ENCODE data around the gene DEDD. TPM values are rescaled to one million over a fixed set of nuclear protein-coding genes. Genes with fewer than 3 reads are reported as not detected.
A peak's percentile ranks its signal among the peaks of the same experiment; 100 is the strongest.

Gene DEDD
- total and polyA plus RNA-seq, 2 donors = 14.7 to 24.8 TPM

DNA sequence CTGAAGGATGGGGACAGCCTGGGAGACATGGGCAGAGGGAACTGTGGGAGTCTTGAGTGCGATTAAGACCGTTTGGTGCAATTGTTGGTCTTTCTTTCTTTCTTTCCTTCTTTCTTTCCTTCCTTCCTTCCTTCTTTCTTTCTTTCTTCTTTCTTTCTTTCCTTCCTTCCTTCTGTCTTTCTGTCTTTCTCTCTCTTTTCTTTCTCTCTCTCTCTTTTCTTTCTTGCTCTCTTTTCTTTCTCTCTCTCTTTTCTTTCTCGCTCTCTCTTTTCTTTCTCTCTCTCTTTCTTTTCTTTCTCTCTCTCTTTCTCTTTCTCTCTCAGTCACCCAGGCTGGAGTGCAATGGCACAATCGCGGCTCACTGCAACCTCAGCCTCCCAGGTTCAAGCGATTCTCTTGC is 37.2 kb downstream of the DEDD start:
- Histone ChIP-seq H3K4me3 (ENCODE audit: low read length in 2 of 2) (no peak overlapping the region), H3K36me3 (ENCODE audit: control insufficient read depth in 2 of 2, insufficient read depth in 2 of 2, low read length in 1 of 2) (peaks cover 4 to 6% of the 10 kb centered on the region in 2 donors), H3K4me1 (ENCODE audit: control insufficient read depth in 2 of 2, insufficient read depth in 2 of 2, low read length in 2 of 2) (peaks cover 11 to 22% of the 10 kb centered on the region in 2 donors), H3K27ac (ENCODE audit: low read depth in 1 of 2, low read length in 1 of 2) (no peak overlapping the region), H3K9me3 (ENCODE audit: control insufficient read depth in 2 of 2, insufficient read depth in 1 of 2, low read length in 1 of 2) (peaks cover 0 to 5% of the 10 kb centered on the region in 2 donors), H3K27me3 (ENCODE audit: control insufficient read depth in 2 of 2, insufficient read depth in 1 of 2, low read length in 1 of 2) (peaks cover 2 to 14% of the 10 kb centered on the region in 2 donors)
- DNase-seq (ENCODE audit: low read depth in 6 of 9, low spot score in 9 of 9) = no peak
- 96% methylated on average over 6 of the region's 6 CpGs for WGBS

DNA sequence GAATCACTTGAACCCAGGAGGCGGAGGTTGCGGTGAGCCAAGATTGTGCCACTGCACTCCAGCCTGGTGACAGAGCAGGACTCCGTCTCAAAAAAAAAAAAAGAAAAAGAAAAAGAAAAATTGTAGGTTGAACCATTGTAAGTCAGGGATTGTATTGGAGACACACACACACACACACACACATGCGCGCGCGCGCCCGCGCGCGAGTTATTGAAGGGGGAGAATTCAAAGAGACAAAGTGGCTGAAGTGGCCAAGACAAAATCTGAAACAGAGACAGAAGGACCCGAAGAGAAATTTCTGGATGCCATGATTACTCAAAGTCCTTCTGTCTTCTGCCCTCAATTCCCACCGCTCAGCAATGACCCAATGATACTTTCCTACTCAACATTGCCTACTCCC is 38.0 kb downstream of the DEDD start:
- Histone ChIP-seq H3K36me3 (ENCODE audit: control insufficient read depth in 2 of 2, insufficient read depth in 2 of 2, low read length in 1 of 2) (peaks cover 0 to 4% of the 10 kb centered on the region in 2 donors), H3K4me1 (ENCODE audit: control insufficient read depth in 2 of 2, insufficient read depth in 2 of 2, low read length in 2 of 2) (peaks cover 11 to 23% of the 10 kb centered on the region in 2 donors), H3K9me3 (ENCODE audit: control insufficient read depth in 2 of 2, insufficient read depth in 1 of 2, low read length in 1 of 2) (peaks cover 0 to 5% of the 10 kb centered on the region in 2 donors), H3K4me3 (ENCODE audit: low read length in 2 of 2) (no peak overlapping the region), H3K27me3 (ENCODE audit: control insufficient read depth in 2 of 2, insufficient read depth in 1 of 2, low read length in 1 of 2) (peaks cover 2 to 14% of the 10 kb centered on the region in 2 donors), H3K27ac (ENCODE audit: low read depth in 1 of 2, low read length in 1 of 2) (no peak overlapping the region)
- DNase-seq (ENCODE audit: low read depth in 6 of 9, low spot score in 9 of 9) = no peak
- WGBS = 95% methylated on average over 14 of the region's 14 CpGs

DNA sequence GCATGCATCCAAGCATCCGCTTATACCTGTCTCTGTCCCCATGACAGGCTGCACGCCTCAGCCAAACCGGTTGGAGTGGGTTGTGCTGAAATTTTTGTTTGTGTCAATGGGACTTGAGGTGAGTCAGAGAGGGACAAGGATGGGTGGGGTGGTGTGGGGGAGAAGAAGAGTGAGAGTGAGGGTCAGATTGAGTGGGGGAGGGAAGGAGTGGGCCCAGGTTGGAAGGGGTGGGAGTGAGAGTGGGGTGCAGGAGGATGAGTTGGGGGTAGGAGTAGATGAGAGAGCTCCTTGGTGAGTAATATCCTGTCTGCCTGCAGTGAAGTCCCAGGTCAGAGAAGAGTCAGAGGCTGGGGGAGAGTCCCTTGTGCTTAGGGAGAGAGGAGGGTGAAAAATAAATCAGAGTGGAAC is 39.8 kb downstream of the DEDD start:
- 95% methylated on average over 3 of the region's 3 CpGs for WGBS
- Histone ChIP-seq H3K9me3 (ENCODE audit: control insufficient read depth in 2 of 2, insufficient read depth in 1 of 2, low read length in 1 of 2) (peaks cover 0 to 2% of the 10 kb centered on the region in 2 donors), H3K27me3 (ENCODE audit: control insufficient read depth in 2 of 2, insufficient read depth in 1 of 2, low read length in 1 of 2) (no peaks in the 10 kb centered on the region), H3K27ac (ENCODE audit: low read depth in 1 of 2, low read length in 1 of 2) (no peak overlapping the region), H3K4me1 (ENCODE audit: control insufficient read depth in 2 of 2, insufficient read depth in 2 of 2, low read length in 2 of 2) (peaks cover 4 to 12% of the 10 kb centered on the region in 2 donors), H3K36me3 (ENCODE audit: control insufficient read depth in 2 of 2, insufficient read depth in 2 of 2, low read length in 1 of 2) (no peaks in the 10 kb centered on the region), H3K4me3 (ENCODE audit: low read length in 2 of 2) (no peak overlapping the region)
- no peak for DNase-seq (ENCODE audit: low read depth in 6 of 9, low spot score in 9 of 9)

DNA sequence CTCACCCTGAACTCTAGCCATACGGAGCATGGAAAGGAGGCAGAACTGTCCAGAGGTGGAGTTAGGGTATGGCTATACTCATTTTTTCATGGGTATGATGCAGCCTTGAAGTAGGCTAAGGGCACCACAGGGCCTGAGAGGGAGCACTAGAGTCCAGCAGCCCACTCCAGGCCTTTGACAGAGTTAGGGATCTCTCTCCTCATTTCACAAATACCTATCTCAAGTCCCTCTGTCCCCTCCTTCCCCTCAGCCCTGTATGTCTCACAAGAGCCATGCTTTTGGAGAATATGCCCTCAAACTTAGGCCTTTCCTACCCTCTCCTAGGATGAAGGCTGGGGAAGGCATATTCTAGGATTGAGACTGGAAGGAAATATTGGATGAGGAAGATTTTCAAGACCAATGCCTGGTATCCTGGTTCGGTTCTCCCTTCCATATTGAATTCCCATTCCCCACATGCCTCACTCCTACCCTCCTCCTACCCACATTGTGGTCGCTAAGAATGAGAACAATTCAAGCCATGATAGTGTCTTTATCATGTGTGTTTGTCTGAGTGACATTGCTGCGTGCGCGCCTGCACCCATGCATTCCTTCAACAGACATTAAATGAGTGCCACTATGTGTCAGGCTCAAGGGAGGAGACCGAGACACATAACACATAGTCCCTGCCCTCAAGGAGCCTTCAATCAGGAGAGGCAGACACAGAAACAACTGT is 40.5 kb downstream of the DEDD start:
- peaks cover 0 to 5% of the 10 kb centered on the region in 2 donors for H3K4me1 ChIP-seq (ENCODE audit: control insufficient read depth in 2 of 2, insufficient read depth in 2 of 2, low read length in 2 of 2)
- H3K4me3 ChIP-seq (ENCODE audit: low read length in 2 of 2) = no peak overlapping the region
- no peaks in the 10 kb centered on the region for H3K36me3 ChIP-seq (ENCODE audit: control insufficient read depth in 2 of 2, insufficient read depth in 2 of 2, low read length in 1 of 2)
- DNase-seq (ENCODE audit: low read depth in 6 of 9, low spot score in 9 of 9) = no peak
- no peak overlapping the region for H3K27ac ChIP-seq (ENCODE audit: low read depth in 1 of 2, low read length in 1 of 2)
- H3K27me3 ChIP-seq (ENCODE audit: control insufficient read depth in 2 of 2, insufficient read depth in 1 of 2, low read length in 1 of 2) = no peaks in the 10 kb centered on the region
- WGBS = 97% methylated on average over 7 of the region's 7 CpGs
- H3K9me3 ChIP-seq (ENCODE audit: control insufficient read depth in 2 of 2, insufficient read depth in 1 of 2, low read length in 1 of 2) = no peaks in the 10 kb centered on the region

DNA sequence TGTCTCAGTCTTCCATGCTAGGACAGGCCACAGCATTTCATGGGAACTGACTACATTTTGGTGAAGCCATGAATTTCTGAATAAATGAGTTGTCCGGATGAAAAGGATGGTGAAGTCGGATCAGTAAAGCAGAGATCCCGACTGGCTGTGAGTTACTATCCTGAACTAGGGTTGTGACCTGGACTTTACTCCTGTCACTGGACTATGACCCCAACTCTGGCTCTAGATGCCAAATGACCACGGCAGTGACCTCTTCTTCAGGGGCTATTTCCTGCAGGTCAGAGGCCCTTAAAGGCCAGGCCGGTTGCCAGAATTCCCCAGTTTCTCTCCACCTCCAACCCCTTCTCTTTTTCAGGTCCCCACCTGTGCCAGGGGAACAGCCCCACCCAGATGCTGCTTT is 41.4 kb downstream of the DEDD start:
- H3K27ac ChIP-seq (ENCODE audit: low read depth in 1 of 2, low read length in 1 of 2) = no peak overlapping the region
- 98% methylated on average over 5 of the region's 5 CpGs for WGBS

DNA sequence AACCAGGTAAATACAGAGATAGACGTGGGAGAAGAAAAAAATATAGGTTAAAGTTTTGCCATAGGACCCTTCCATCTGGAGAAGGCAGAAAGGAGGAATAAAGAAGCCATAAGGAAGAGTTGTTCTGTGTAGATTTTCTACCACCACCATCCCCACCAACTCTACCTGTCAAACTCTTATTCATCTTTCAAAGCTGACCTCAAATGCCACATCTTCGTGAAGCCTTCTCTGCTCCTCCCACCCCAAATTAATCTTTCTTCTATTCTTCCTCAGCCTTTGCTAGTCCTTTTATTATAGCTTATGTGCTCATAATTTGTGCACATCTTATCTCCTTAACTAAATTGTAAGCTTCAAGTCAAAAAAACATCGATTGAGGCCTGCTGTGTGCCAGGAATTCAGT is 41.9 kb downstream of the DEDD start:
- 84% methylated on average over 3 of the region's 3 CpGs for WGBS
- DNase-seq (ENCODE audit: low read depth in 6 of 9, low spot score in 9 of 9) = peak in 1 of 9 donors; percentile 26
- H3K27me3 ChIP-seq (ENCODE audit: control insufficient read depth in 2 of 2, insufficient read depth in 1 of 2, low read length in 1 of 2) = no peaks in the 10 kb centered on the region
- no peak overlapping the region for H3K4me3 ChIP-seq (ENCODE audit: low read length in 2 of 2)
- H3K9me3 ChIP-seq (ENCODE audit: control insufficient read depth in 2 of 2, insufficient read depth in 1 of 2, low read length in 1 of 2) = no peaks in the 10 kb centered on the region
- H3K4me1 ChIP-seq (ENCODE audit: control insufficient read depth in 2 of 2, insufficient read depth in 2 of 2, low read length in 2 of 2) = peaks cover 0 to 3% of the 10 kb centered on the region in 2 donors
- H3K36me3 ChIP-seq (ENCODE audit: control insufficient read depth in 2 of 2, insufficient read depth in 2 of 2, low read length in 1 of 2) = no peaks in the 10 kb centered on the region
- no peak overlapping the region for H3K27ac ChIP-seq (ENCODE audit: low read depth in 1 of 2, low read length in 1 of 2)

More for the DNA sequence above, 41.4 kb downstream of the DEDD start:
- Histone ChIP-seq H3K27me3 (ENCODE audit: control insufficient read depth in 2 of 2, insufficient read depth in 1 of 2, low read length in 1 of 2) (no peaks in the 10 kb centered on the region), H3K4me3 (ENCODE audit: low read length in 2 of 2) (no peak overlapping the region), H3K4me1 (ENCODE audit: control insufficient read depth in 2 of 2, insufficient read depth in 2 of 2, low read length in 2 of 2) (peaks cover 0 to 3% of the 10 kb centered on the region in 2 donors), H3K36me3 (ENCODE audit: control insufficient read depth in 2 of 2, insufficient read depth in 2 of 2, low read length in 1 of 2) (no peaks in the 10 kb centered on the region), H3K9me3 (ENCODE audit: control insufficient read depth in 2 of 2, insufficient read depth in 1 of 2, low read length in 1 of 2) (no peaks in the 10 kb centered on the region)
- no peak for DNase-seq (ENCODE audit: low read depth in 6 of 9, low spot score in 9 of 9)

DNA sequence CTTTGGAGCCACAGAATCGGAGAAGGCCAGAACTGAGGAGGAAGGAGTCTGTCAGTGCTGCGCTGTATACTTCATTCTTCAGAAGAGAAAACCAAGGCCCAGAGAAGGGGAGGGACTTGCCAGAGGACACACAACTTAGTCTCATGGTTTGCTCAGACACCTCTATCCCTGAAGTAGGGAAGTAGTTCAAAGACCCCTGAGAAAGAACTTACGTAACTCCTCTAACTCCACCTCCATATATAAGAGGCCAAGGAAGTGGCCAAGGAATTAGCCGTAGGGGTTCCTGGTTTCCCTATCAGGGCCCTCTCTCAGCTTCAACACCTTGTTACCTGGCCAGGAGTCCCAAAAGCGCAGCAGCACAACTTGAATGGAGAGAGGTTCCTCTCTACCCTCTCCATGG is 42.5 kb downstream of the DEDD start:
- no peaks in the 10 kb centered on the region for H3K36me3 ChIP-seq (ENCODE audit: control insufficient read depth in 2 of 2, insufficient read depth in 2 of 2, low read length in 1 of 2)
- H3K27ac ChIP-seq (ENCODE audit: low read depth in 1 of 2, low read length in 1 of 2) = no peak overlapping the region
- no peaks in the 10 kb centered on the region for H3K27me3 ChIP-seq (ENCODE audit: control insufficient read depth in 2 of 2, insufficient read depth in 1 of 2, low read length in 1 of 2)
- no peaks in the 10 kb centered on the region for H3K9me3 ChIP-seq (ENCODE audit: control insufficient read depth in 2 of 2, insufficient read depth in 1 of 2, low read length in 1 of 2)
- 98% methylated on average over 5 of the region's 5 CpGs for WGBS
- no peak for DNase-seq (ENCODE audit: low read depth in 6 of 9, low spot score in 9 of 9)
- H3K4me1 ChIP-seq (ENCODE audit: control insufficient read depth in 2 of 2, insufficient read depth in 2 of 2, low read length in 2 of 2) = peaks cover 0 to 3% of the 10 kb centered on the region in 2 donors
- no peak overlapping the region for H3K4me3 ChIP-seq (ENCODE audit: low read length in 2 of 2)

DNA sequence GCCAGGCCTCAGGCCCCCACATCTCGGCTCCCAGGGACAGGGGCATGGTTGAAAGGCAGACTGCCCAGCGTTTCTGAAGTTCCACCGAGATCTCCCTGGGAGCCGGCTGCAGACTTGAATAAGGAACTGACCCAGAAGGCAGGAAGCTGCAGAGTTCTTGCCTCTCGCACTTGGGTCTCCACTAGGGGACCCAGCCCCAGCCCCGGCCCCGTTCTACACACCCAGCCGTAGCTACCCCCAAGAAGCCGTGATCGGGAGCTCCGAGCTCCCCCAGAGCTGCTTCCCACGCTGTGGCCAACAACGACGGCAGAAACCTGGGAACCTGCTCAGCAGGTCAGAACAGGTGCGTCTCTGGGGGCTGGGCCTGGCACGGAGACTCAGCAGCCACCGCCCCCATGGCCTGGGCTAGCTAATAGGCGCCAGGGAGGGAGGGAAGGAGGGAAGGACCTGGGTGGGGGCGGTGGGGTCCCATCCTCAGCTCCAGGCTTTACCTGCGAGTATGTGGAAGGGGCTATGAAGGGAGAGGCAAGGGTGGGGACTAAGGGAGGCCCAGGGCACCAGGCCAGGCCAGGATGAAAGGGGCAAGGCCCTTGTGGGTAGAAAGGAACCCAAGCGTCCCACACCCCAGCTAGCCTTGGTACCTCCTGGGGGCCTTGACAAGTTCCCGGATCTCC is 43.1 kb downstream of the DEDD start, which contains the start of gene NECTIN4:
TSS of gene NECTIN4 (minus strand) at position 308 of the 674 bp plus-strand sequence. CDS start at position 46, 262 bp downstream.
- peaks cover 0 to 3% of the 10 kb centered on the region in 2 donors for H3K4me1 ChIP-seq (ENCODE audit: control insufficient read depth in 2 of 2, insufficient read depth in 2 of 2, low read length in 2 of 2)
- no peak for DNase-seq (ENCODE audit: low read depth in 6 of 9, low spot score in 9 of 9)
- no peak within 1 kb of the TSS for H3K4me3 ChIP-seq (ENCODE audit: low read length in 2 of 2)
- no peak within 1 kb of the TSS for H3K27ac ChIP-seq (ENCODE audit: low read depth in 1 of 2, low read length in 1 of 2)
- 88% methylated on average over 22 of the region's 22 CpGs for whole genome bisulfite sequencing
- H3K27me3 ChIP-seq (ENCODE audit: control insufficient read depth in 2 of 2, insufficient read depth in 1 of 2, low read length in 1 of 2) = no peaks in the 10 kb centered on the region
- no peaks in the 10 kb centered on the region for H3K36me3 ChIP-seq (ENCODE audit: control insufficient read depth in 2 of 2, insufficient read depth in 2 of 2, low read length in 1 of 2)
- no peaks in the 10 kb centered on the region for H3K9me3 ChIP-seq (ENCODE audit: control insufficient read depth in 2 of 2, insufficient read depth in 1 of 2, low read length in 1 of 2)

DNA sequence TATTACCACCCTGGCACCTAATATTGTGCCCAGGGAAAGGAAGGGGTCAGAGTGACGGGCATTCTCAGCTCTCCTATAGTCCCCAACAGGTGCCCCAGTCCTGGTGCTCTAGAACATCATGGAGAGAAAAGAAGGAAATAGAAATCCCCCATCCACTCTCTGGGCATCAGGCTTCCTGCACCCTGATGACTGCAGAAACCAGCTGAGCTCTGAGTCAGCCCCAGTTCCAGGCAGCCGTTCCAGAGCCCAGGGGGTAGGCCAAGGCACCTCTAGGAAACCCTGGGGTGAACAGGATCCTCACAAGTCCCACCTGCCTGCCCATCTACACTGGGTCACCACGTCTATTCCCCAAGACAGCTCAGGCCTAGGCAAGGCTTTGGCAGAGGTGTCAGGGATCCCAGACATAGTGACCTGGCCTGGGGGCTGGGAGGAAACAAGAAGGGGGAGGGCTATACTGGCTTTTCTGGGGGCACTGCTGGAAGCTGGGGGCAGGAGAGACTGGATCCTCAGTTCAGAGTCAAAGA is 43.8 kb downstream of the DEDD start:
- Histone ChIP-seq H3K4me3 (ENCODE audit: low read length in 2 of 2) (no peak overlapping the region), H3K36me3 (ENCODE audit: control insufficient read depth in 2 of 2, insufficient read depth in 2 of 2, low read length in 1 of 2) (no peaks in the 10 kb centered on the region), H3K27me3 (ENCODE audit: control insufficient read depth in 2 of 2, insufficient read depth in 1 of 2, low read length in 1 of 2) (no peaks in the 10 kb centered on the region), H3K9me3 (ENCODE audit: control insufficient read depth in 2 of 2, insufficient read depth in 1 of 2, low read length in 1 of 2) (no peaks in the 10 kb centered on the region), H3K27ac (ENCODE audit: low read depth in 1 of 2, low read length in 1 of 2) (no peak overlapping the region), H3K4me1 (ENCODE audit: control insufficient read depth in 2 of 2, insufficient read depth in 2 of 2, low read length in 2 of 2) (peaks cover 0 to 3% of the 10 kb centered on the region in 2 donors)
- WGBS = 92% methylated on average over 3 of the region's 3 CpGs
- no peak for DNase-seq (ENCODE audit: low read depth in 6 of 9, low spot score in 9 of 9)

Data from thymus (tissue), 11 donors.